ENCODE data around the gene CD2AP. TPM values are rescaled to one million over a fixed set of nuclear protein-coding genes. Genes with fewer than 3 reads are reported as not detected.
"Not testable (repeated sequence)": the region's sequence is repeated elsewhere in the genome, so short reads cannot be mapped to it uniquely, and the experiment has no call there.

The CD2AP gene
- total RNA-seq, 5 donors from 2014 or later (not counting 1 experiment from before 2014, with no cell fraction given): 22.3 to 39.7 (median 23.6) TPM

DNA sequence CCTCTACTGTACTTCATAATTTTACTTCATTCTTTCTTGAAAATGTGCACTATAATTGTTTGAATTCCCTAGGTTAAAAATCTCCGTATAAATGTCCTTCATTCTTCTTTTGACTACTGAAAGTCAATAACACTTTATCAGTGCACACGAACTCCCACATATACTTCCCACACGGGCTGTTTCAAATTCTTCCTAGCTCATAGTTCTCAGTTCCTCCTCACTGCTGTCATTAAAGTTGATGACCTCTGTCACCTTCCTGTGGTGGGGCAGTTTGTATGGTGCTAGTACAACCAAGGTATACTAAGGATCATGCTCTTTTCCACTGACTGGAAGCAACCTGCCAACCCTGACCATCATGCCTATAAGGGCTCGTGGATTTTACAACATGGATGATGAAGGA, 40.0 kb upstream of the CD2AP start:
- Mint-ChIP-seq H3K27me3 (no peaks in the 10 kb centered on the region), H3K27ac (no peak overlapping the region), H3K9me3 (peaks cover 0 to 3% (median 0%) of the 10 kb centered on the region in 3 donors), H3K4me3 (no peak overlapping the region), H3K4me1 (no peaks in the 10 kb centered on the region), H3K36me3 (no peaks in the 10 kb centered on the region)
- no peak for ATAC-seq (replicated peaks in 1 of 4)
- no peaks in the 10 kb centered on the region for H3K27me3 ChIP-seq (replicated peaks in 1 of 2; ENCODE audit: control insufficient read depth in 2 of 2, extremely low read depth in 1 of 2, insufficient read depth in 2 of 2, low read length in 1 of 2)
- H3K27ac ChIP-seq (ENCODE audit: low read length): no peak overlapping the region
- H3K4me3 ChIP-seq (ENCODE audit: control insufficient read depth in 1 of 2, extremely low read depth in 1 of 2, low read length in 1 of 2): no peak overlapping the region
- DNase-seq: no peak
- no peaks in the 10 kb centered on the region for H3K36me3 ChIP-seq (ENCODE audit: control insufficient read depth in 2 of 2, extremely low read depth in 1 of 2, insufficient read depth in 1 of 2, low read length in 1 of 2)
- H3K9me3 ChIP-seq: no peaks in the 10 kb centered on the region
- WGBS (ENCODE audit: insufficient coverage): 60% methylated on average over 1 of the region's 4 CpGs
- ChIA-PET CTCF (no interaction called here), POLR2A (no interaction called here)
- H3K4me1 ChIP-seq (ENCODE audit: control insufficient read depth in 1 of 2, extremely low read depth in 1 of 2, insufficient read depth in 2 of 2, low read length in 2 of 2): no peaks in the 10 kb centered on the region

DNA sequence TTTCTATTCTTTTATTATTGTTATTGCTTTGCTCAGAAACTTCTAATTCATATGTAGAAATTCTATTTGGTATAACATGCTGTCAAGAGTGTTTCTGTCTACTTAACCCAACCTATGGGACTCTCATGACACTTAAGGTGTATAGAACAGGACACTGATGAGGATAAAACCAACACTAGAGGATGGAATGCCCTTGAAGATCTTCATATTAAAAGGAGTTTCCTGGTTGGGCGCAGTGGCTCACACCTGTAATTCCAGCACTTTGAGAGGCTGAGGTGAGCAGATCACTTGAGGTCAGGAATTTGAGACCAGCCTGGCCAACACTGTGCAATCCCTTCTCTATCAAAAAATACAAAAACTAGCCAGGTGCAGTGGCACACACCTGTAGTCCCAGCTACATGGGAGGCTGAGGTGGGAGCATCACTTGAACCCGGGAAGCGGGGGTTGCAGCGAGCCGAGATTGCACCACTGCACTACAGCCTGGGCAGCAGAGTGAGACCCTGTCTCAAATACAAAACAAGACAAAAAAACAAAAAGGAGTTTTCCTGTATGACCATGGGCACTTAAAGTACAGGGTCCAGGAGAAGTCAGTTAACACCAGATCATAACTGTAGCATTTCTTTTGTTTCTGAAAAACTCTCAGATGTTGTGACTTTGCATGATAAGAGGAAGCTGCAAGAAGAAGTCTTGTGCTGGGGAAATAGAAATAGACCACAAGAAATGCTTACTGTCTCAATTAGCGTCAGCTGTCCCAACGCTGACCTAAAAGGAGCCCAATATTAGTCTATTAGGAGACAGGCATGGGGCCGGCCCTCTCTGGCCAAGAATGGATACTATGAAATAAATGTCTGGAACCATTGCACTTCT, 38.9 kb upstream of the CD2AP start:
- Histone ChIP-seq H3K9me3 (no peaks in the 10 kb centered on the region), H3K4me3 (ENCODE audit: control insufficient read depth in 1 of 2, extremely low read depth in 1 of 2, low read length in 1 of 2) (no peak overlapping the region), H3K36me3 (ENCODE audit: control insufficient read depth in 2 of 2, extremely low read depth in 1 of 2, insufficient read depth in 1 of 2, low read length in 1 of 2) (no peaks in the 10 kb centered on the region), H3K4me1 (ENCODE audit: control insufficient read depth in 1 of 2, extremely low read depth in 1 of 2, insufficient read depth in 2 of 2, low read length in 2 of 2) (no peaks in the 10 kb centered on the region), H3K27me3 (replicated peaks in 1 of 2; ENCODE audit: control insufficient read depth in 2 of 2, extremely low read depth in 1 of 2, insufficient read depth in 2 of 2, low read length in 1 of 2) (no peaks in the 10 kb centered on the region), H3K27ac (ENCODE audit: low read length) (no peak overlapping the region)
- DNase-seq (no peak), ATAC-seq (replicated peaks in 1 of 4) (no peak)
- CTCF ChIA-PET: no interaction called here
- Mint-ChIP-seq H3K36me3 (no peaks in the 10 kb centered on the region), H3K9me3 (peaks cover 0 to 3% (median 0%) of the 10 kb centered on the region in 3 donors), H3K27ac (no peak overlapping the region), H3K4me3 (no peak overlapping the region), H3K4me1 (no peaks in the 10 kb centered on the region), H3K27me3 (no peaks in the 10 kb centered on the region)
- POLR2A ChIA-PET: no interaction called here
- WGBS (ENCODE audit: insufficient coverage): 64% methylated on average over 4 of the region's 8 CpGs

DNA sequence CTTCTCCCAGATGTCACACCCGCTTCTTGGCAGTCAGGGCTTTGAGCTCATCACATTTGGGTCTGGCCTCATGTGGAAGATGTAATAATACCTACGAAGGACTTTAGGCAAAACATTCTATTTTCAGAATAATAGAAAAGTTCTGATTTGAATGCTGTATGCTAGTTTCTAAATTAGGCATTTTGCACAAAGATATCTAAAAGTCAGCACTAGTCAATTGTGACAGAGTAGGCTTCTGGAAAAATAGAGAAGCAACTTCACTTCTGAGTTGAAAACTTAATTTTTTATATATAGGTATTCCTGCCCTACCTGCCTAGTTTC, 38.3 kb upstream of the CD2AP start:
- ChIA-PET CTCF (no interaction called here), POLR2A (no interaction called here)
- Mint-ChIP-seq H3K4me1 (no peaks in the 10 kb centered on the region), H3K27me3 (no peaks in the 10 kb centered on the region), H3K36me3 (no peaks in the 10 kb centered on the region), H3K9me3 (peaks cover 0 to 3% (median 0%) of the 10 kb centered on the region in 3 donors), H3K4me3 (no peak overlapping the region), H3K27ac (no peak overlapping the region)
- Histone ChIP-seq H3K4me3 (ENCODE audit: control insufficient read depth in 1 of 2, extremely low read depth in 1 of 2, low read length in 1 of 2) (no peak overlapping the region), H3K9me3 (no peaks in the 10 kb centered on the region), H3K4me1 (ENCODE audit: control insufficient read depth in 1 of 2, extremely low read depth in 1 of 2, insufficient read depth in 2 of 2, low read length in 2 of 2) (no peaks in the 10 kb centered on the region), H3K27me3 (replicated peaks in 1 of 2; ENCODE audit: control insufficient read depth in 2 of 2, extremely low read depth in 1 of 2, insufficient read depth in 2 of 2, low read length in 1 of 2) (no peaks in the 10 kb centered on the region), H3K36me3 (ENCODE audit: control insufficient read depth in 2 of 2, extremely low read depth in 1 of 2, insufficient read depth in 1 of 2, low read length in 1 of 2) (no peaks in the 10 kb centered on the region), H3K27ac (ENCODE audit: low read length) (no peak overlapping the region)
- ATAC-seq (replicated peaks in 1 of 4) (no peak), DNase-seq (no peak)
- WGBS (ENCODE audit: insufficient coverage): no CpG with 5 or more reads among the region's 2 CpGs

DNA sequence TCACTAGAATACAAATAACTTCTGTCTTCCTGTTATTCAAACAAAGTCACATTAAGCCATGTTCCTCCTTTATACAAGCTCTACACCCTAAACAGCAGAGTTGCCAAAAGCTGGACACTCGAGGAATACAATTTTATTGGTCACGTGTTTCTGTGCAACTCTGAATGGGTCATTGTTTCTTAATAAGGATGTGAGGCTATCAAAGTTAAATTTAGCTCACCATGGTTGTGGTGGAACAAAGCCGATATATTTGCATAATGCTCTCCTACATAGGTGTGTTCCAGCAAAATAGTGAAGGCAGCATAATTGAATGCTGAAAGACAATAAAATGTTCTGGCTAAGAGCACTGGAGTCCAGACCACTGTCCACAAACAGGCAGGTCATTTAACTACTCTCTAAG, 36.9 kb upstream of the CD2AP start:
- no peak overlapping the region for H3K4me3 ChIP-seq (ENCODE audit: control insufficient read depth in 1 of 2, extremely low read depth in 1 of 2, low read length in 1 of 2)
- CTCF ChIA-PET: interaction anchor here in 1 of 2 donors (0.5 kb wide), 1 partner anchor 291 kb away, joined by 4 read pairs; no protein-coding TSS in a partner anchor
- H3K27ac ChIP-seq (ENCODE audit: low read length): no peak overlapping the region
- Mint-ChIP-seq H3K4me1 (no peaks in the 10 kb centered on the region), H3K27ac (no peak overlapping the region), H3K27me3 (no peaks in the 10 kb centered on the region), H3K9me3 (no peaks in the 10 kb centered on the region), H3K4me3 (no peak overlapping the region), H3K36me3 (no peaks in the 10 kb centered on the region)
- no CpG with 5 or more reads among the region's 3 CpGs for WGBS (ENCODE audit: insufficient coverage)
- no peaks in the 10 kb centered on the region for H3K36me3 ChIP-seq (ENCODE audit: control insufficient read depth in 2 of 2, extremely low read depth in 1 of 2, insufficient read depth in 1 of 2, low read length in 1 of 2)
- no peaks in the 10 kb centered on the region for H3K9me3 ChIP-seq
- POLR2A ChIA-PET: no interaction called here
- no peak for DNase-seq
- no peaks in the 10 kb centered on the region for H3K27me3 ChIP-seq (replicated peaks in 1 of 2; ENCODE audit: control insufficient read depth in 2 of 2, extremely low read depth in 1 of 2, insufficient read depth in 2 of 2, low read length in 1 of 2)
- H3K4me1 ChIP-seq (ENCODE audit: control insufficient read depth in 1 of 2, extremely low read depth in 1 of 2, insufficient read depth in 2 of 2, low read length in 2 of 2): no peaks in the 10 kb centered on the region
- ATAC-seq (replicated peaks in 1 of 4): no peak

DNA sequence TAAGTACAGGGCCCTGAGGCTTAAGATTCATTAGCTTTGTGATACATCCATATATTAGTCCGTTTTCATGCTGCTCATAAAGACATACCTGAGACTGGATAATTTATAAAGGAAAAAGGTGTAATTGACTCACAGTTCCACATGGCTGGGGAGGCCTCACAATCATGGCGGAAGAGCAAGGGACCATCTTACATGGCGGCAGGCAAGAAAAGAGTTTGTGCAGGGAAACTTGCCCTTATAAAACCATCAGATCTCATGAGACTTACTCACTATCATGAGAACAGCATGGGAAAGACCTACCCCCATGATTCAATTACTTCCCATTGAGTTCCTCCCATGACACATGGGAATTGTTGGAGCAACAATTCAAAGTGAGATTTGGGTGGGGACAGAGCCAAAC, 32.6 kb upstream of the CD2AP start:
- 100% methylated on average over 1 of the region's 3 CpGs for WGBS (ENCODE audit: insufficient coverage)
- H3K4me1 ChIP-seq (ENCODE audit: control insufficient read depth in 1 of 2, extremely low read depth in 1 of 2, insufficient read depth in 2 of 2, low read length in 2 of 2); H3K27ac Mint-ChIP-seq; ATAC-seq (replicated peaks in 1 of 4); H3K27ac ChIP-seq (ENCODE audit: low read length); H3K4me3 Mint-ChIP-seq; H3K36me3 ChIP-seq (ENCODE audit: control insufficient read depth in 2 of 2, extremely low read depth in 1 of 2, insufficient read depth in 1 of 2, low read length in 1 of 2); H3K9me3 ChIP-seq; POLR2A ChIA-PET; H3K27me3 ChIP-seq (replicated peaks in 1 of 2; ENCODE audit: control insufficient read depth in 2 of 2, extremely low read depth in 1 of 2, insufficient read depth in 2 of 2, low read length in 1 of 2); H3K36me3 Mint-ChIP-seq; DNase-seq; H3K9me3 Mint-ChIP-seq; H3K4me3 ChIP-seq (ENCODE audit: control insufficient read depth in 1 of 2, extremely low read depth in 1 of 2, low read length in 1 of 2); CTCF ChIA-PET; H3K27me3 Mint-ChIP-seq: not testable (repeated sequence)
- H3K4me1 Mint-ChIP-seq: peaks cover 8 to 12% (median 10%) of the 10 kb centered on the region in 3 donors

DNA sequence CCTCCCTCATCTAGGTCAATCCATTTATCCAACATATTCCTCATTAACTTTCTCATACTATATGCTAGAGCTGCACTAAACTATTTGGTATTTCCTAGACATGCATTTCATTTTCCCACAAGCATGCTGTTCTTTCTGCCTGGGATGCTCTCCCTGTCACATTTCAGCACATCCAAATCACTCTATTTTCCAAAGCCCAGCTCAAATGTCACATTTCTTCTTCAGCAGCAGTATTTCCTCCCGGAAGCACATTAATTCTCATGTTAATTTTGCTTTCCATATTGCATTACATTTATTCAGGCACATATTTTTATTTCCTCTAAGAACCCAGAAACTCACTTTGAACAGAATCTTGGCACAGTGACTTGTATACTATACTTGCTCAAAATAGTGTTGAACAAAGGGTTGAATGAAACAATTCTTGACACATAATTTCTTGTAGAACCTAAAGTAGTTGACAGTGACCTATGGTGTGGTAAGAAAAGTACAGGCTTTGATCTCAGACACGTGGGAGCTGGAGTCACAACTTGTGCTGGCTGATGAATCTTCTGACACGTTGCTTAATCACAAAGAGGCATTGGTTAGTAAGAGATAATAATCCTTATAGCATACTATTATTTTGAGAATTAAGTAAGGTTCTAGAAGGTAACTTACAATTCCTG, 30.8 kb upstream of the CD2AP start:
- Histone ChIP-seq H3K4me1 (ENCODE audit: control insufficient read depth in 1 of 2, extremely low read depth in 1 of 2, insufficient read depth in 2 of 2, low read length in 2 of 2) (peaks cover 0 to 5% of the 10 kb centered on the region in 2 experiments), H3K27ac (ENCODE audit: low read length) (no peak overlapping the region), H3K27me3 (replicated peaks in 1 of 2; ENCODE audit: control insufficient read depth in 2 of 2, extremely low read depth in 1 of 2, insufficient read depth in 2 of 2, low read length in 1 of 2) (no peaks in the 10 kb centered on the region), H3K36me3 (ENCODE audit: control insufficient read depth in 2 of 2, extremely low read depth in 1 of 2, insufficient read depth in 1 of 2, low read length in 1 of 2) (no peaks in the 10 kb centered on the region), H3K4me3 (ENCODE audit: control insufficient read depth in 1 of 2, extremely low read depth in 1 of 2, low read length in 1 of 2) (no peak overlapping the region), H3K9me3 (no peaks in the 10 kb centered on the region)
- Mint-ChIP-seq H3K27me3 (no peaks in the 10 kb centered on the region), H3K27ac (no peak overlapping the region), H3K36me3 (no peaks in the 10 kb centered on the region), H3K9me3 (no peaks in the 10 kb centered on the region), H3K4me3 (no peak overlapping the region), H3K4me1 (peaks cover 8 to 12% (median 10%) of the 10 kb centered on the region in 3 donors)
- WGBS (ENCODE audit: insufficient coverage): 64% methylated on average over 1 of the region's 3 CpGs
- peak in 3 of 4 experiments; percentile 36 to 57 (median 42) for ATAC-seq (replicated peaks in 1 of 4)
- peak in 1 of 35 experiments; percentile 1 for DNase-seq
- ChIA-PET POLR2A (no interaction called here), CTCF (no interaction called here)

Data from T-cell (primary cell).